ENCODE data around the gene CAMTA1.

Gene CAMTA1

GRCh38 chr1:6795661-6796060 lies 10.4 kb downstream of the CAMTA1 start:
- no peaks in the 10 kb centered on the region for H3K9me3 ChIP-seq (ENCODE audit: control insufficient read depth, low read length)
- peaks cover 3% of the 10 kb centered on the region for H3K4me1 ChIP-seq (ENCODE audit: control insufficient read depth, insufficient read depth, low read length)
- H3K27ac ChIP-seq (ENCODE audit: insufficient read depth, low read depth, low read length, poor library complexity, severe bottlenecking) = no peak overlapping the region
- no peak overlapping the region for H3K4me3 ChIP-seq (ENCODE audit: insufficient read depth, low read depth, low read length)
- WGBS, 2 experiments = 85 to 100% methylated on average over 2 of the region's 2 CpGs
- H3K36me3 ChIP-seq (ENCODE audit: control insufficient read depth, insufficient read depth, low read length) = no peaks in the 10 kb centered on the region
- H3K27me3 ChIP-seq (ENCODE audit: control insufficient read depth, insufficient read depth, low read length, poor library complexity, severe bottlenecking) = no peaks in the 10 kb centered on the region

DNA sequence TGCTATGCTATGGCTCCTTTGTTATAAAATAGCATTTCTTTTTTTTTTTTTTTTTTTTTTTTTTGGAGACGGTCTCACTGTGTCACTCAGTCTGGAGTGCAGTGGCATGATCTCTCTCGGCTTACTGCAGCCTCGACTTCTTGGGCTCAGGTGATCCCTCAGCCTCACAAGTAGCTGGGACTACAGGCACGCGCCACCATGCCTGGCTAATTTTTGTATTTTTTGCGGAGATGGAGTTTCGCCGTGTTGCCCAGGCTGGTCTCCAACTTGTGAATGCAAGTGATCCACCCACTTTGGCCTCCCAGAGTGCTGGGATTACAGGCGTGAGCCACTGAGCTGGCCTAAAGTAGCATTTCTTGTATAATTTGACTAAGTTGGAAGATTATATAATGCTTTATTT lies 10.8 kb downstream of the CAMTA1 start:
- Histone ChIP-seq H3K9me3 (ENCODE audit: control insufficient read depth, low read length) (no peaks in the 10 kb centered on the region), H3K4me3 (ENCODE audit: insufficient read depth, low read depth, low read length) (no peak overlapping the region), H3K27me3 (ENCODE audit: control insufficient read depth, insufficient read depth, low read length, poor library complexity, severe bottlenecking) (no peaks in the 10 kb centered on the region), H3K4me1 (ENCODE audit: control insufficient read depth, insufficient read depth, low read length) (peaks cover 3% of the 10 kb centered on the region), H3K36me3 (ENCODE audit: control insufficient read depth, insufficient read depth, low read length) (no peaks in the 10 kb centered on the region), H3K27ac (ENCODE audit: insufficient read depth, low read depth, low read length, poor library complexity, severe bottlenecking) (no peak overlapping the region)
- 85% methylated on average over 9 of the region's 9 CpGs for WGBS, 2 experiments

GRCh38 chr1:6799499-6799898 lies 14.2 kb downstream of the CAMTA1 start:
- H3K4me1 ChIP-seq (ENCODE audit: control insufficient read depth, insufficient read depth, low read length) = peaks cover 3% of the 10 kb centered on the region
- no peak overlapping the region for H3K27ac ChIP-seq (ENCODE audit: insufficient read depth, low read depth, low read length, poor library complexity, severe bottlenecking)
- 89 to 93% methylated on average over 2 of the region's 4 CpGs for WGBS, 2 experiments

DNA sequence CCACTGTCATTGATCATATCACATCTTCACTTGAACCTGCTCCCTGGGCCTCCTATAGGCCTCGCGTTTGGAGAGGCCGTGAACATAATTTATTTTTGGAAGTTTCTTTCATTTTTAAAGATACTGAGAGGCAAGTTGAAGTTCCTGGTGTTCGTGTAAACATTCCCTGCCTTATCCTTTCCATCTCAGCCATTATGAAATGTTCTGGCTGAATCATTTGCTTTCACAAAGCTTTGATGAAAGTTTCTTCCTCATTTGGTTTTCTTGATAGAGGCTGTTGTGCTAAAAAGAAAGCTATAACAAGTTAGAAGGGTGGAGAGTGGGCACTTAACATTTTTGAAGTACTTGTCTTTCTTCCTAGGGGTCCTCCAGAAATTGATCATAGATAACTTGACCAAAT lies 15.5 kb downstream of the CAMTA1 start:
- Histone ChIP-seq H3K4me1 (ENCODE audit: control insufficient read depth, insufficient read depth, low read length) (peaks cover 3% of the 10 kb centered on the region), H3K27me3 (ENCODE audit: control insufficient read depth, insufficient read depth, low read length, poor library complexity, severe bottlenecking) (no peaks in the 10 kb centered on the region), H3K27ac (ENCODE audit: insufficient read depth, low read depth, low read length, poor library complexity, severe bottlenecking) (no peak overlapping the region), H3K9me3 (ENCODE audit: control insufficient read depth, low read length) (no peaks in the 10 kb centered on the region), H3K4me3 (ENCODE audit: insufficient read depth, low read depth, low read length) (no peak overlapping the region), H3K36me3 (ENCODE audit: control insufficient read depth, insufficient read depth, low read length) (no peaks in the 10 kb centered on the region)
- 91 to 92% methylated on average over 4 of the region's 4 CpGs for WGBS, 2 experiments

More at GRCh38 chr1:6799499-6799898, 14.2 kb downstream of the CAMTA1 start:
- H3K9me3 ChIP-seq (ENCODE audit: control insufficient read depth, low read length) = no peaks in the 10 kb centered on the region
- H3K4me3 ChIP-seq (ENCODE audit: insufficient read depth, low read depth, low read length) = no peak overlapping the region
- H3K36me3 ChIP-seq (ENCODE audit: control insufficient read depth, insufficient read depth, low read length) = no peaks in the 10 kb centered on the region
- H3K27me3 ChIP-seq (ENCODE audit: control insufficient read depth, insufficient read depth, low read length, poor library complexity, severe bottlenecking) = no peaks in the 10 kb centered on the region

DNA sequence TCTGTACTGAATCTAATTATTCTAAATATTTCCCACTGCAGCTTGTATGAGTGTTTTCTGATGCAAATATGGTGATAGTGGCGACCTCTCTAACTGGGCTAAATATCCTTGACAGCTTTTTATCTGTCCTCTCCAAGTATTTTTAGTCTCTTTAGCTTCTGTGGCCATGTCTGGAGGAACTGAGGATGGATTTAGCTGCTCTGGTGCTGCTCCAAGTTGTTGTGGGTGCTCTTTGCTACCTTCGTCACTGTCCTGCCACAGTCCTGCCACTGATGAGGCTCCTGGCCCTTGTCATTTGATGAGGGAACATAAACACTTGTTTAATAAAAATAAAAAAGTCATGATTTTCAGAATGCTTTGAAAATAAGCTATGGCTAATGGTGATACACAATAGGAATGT lies 15.9 kb downstream of the CAMTA1 start:
- H3K36me3 ChIP-seq (ENCODE audit: control insufficient read depth, insufficient read depth, low read length) = no peaks in the 10 kb centered on the region
- H3K9me3 ChIP-seq (ENCODE audit: control insufficient read depth, low read length) = no peaks in the 10 kb centered on the region
- no peak overlapping the region for H3K4me3 ChIP-seq (ENCODE audit: insufficient read depth, low read depth, low read length)
- H3K27me3 ChIP-seq (ENCODE audit: control insufficient read depth, insufficient read depth, low read length, poor library complexity, severe bottlenecking) = no peaks in the 10 kb centered on the region
- WGBS, 2 experiments = 79 to 93% methylated on average over 2 of the region's 2 CpGs
- H3K27ac ChIP-seq (ENCODE audit: insufficient read depth, low read depth, low read length, poor library complexity, severe bottlenecking) = no peak overlapping the region
- peaks cover under 1% of the 10 kb centered on the region for H3K4me1 ChIP-seq (ENCODE audit: control insufficient read depth, insufficient read depth, low read length)

DNA sequence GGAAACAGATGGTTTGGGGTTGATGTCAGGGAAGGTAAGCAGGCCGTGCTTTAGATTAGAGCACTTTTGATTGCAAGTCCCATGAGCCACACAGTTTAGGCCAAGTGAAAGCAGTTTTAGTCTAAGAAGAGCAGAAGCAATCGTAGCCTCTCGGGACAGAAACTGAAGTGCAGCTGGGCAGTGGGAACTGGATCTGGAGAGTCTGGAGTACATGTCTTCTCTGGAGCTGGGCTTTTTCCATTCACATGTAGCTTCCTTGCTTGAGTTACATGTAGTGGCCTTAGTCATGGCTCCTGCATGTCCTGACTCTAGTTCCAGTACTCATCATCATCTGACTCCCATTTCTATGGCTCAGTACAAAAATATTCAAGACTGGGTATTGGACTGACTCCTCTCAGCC lies 16.7 kb downstream of the CAMTA1 start:
- WGBS, 2 experiments = 93 to 97% methylated on average over 3 of the region's 3 CpGs
- H3K36me3 ChIP-seq (ENCODE audit: control insufficient read depth, insufficient read depth, low read length) = no peaks in the 10 kb centered on the region
- H3K27ac ChIP-seq (ENCODE audit: insufficient read depth, low read depth, low read length, poor library complexity, severe bottlenecking) = no peak overlapping the region
- no peaks in the 10 kb centered on the region for H3K4me1 ChIP-seq (ENCODE audit: control insufficient read depth, insufficient read depth, low read length)
- H3K27me3 ChIP-seq (ENCODE audit: control insufficient read depth, insufficient read depth, low read length, poor library complexity, severe bottlenecking) = no peaks in the 10 kb centered on the region
- no peaks in the 10 kb centered on the region for H3K9me3 ChIP-seq (ENCODE audit: control insufficient read depth, low read length)
- H3K4me3 ChIP-seq (ENCODE audit: insufficient read depth, low read depth, low read length) = no peak overlapping the region

DNA sequence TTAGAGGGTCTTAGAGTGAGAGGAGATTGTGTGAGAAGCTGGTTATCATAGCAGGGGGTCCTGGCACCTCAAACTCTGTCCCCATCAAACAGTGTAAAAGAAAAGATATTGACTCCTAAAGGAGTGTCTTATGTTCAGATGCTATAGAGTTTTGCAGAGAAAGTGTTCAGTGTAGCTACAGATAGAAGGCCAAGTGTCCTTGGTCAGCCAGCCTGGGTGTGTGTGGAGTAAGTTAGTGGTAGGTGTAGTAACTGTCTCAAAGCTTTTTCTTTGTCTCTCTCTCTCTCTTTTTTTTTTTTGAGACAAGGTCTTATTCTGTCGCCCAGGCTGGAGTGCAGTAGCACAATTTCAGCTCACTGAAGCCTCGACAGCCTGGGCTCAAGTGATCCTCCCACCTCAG lies 17.2 kb downstream of the CAMTA1 start:
- Histone ChIP-seq H3K27ac (ENCODE audit: insufficient read depth, low read depth, low read length, poor library complexity, severe bottlenecking) (no peak overlapping the region), H3K4me1 (ENCODE audit: control insufficient read depth, insufficient read depth, low read length) (no peaks in the 10 kb centered on the region), H3K27me3 (ENCODE audit: control insufficient read depth, insufficient read depth, low read length, poor library complexity, severe bottlenecking) (no peaks in the 10 kb centered on the region), H3K9me3 (ENCODE audit: control insufficient read depth, low read length) (no peaks in the 10 kb centered on the region), H3K36me3 (ENCODE audit: control insufficient read depth, insufficient read depth, low read length) (no peaks in the 10 kb centered on the region), H3K4me3 (ENCODE audit: insufficient read depth, low read depth, low read length) (no peak overlapping the region)
- 86 to 88% methylated on average over 2 of the region's 2 CpGs for WGBS, 2 experiments

DNA sequence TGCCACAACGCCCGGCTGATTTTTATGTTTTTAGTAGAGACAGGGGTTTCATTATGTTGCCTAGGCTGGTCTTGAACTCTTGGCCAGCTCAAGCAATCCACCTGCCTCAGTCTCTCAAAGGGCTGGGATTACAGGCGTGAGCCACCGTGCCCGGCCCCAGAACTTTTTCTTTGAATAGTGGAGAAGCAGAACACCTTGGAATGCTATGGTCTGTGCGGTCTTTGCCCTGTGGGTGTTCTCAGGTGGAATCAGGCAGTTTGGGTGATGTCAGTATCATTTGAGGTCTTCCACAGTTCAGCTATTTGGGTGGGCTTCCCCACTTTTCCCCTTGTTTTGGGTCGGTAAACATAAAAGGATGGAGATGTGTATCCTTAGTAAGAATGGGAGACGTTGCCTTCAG lies 17.6 kb downstream of the CAMTA1 start:
- Histone ChIP-seq H3K27ac (ENCODE audit: insufficient read depth, low read depth, low read length, poor library complexity, severe bottlenecking) (no peak overlapping the region), H3K36me3 (ENCODE audit: control insufficient read depth, insufficient read depth, low read length) (no peaks in the 10 kb centered on the region), H3K4me3 (ENCODE audit: insufficient read depth, low read depth, low read length) (no peak overlapping the region), H3K9me3 (ENCODE audit: control insufficient read depth, low read length) (no peaks in the 10 kb centered on the region), H3K27me3 (ENCODE audit: control insufficient read depth, insufficient read depth, low read length, poor library complexity, severe bottlenecking) (no peaks in the 10 kb centered on the region), H3K4me1 (ENCODE audit: control insufficient read depth, insufficient read depth, low read length) (peaks cover 1% of the 10 kb centered on the region)
- WGBS, 2 experiments = 90 to 94% methylated on average over 8 of the region's 8 CpGs

- H3K27me3 ChIP-seq (ENCODE audit: control insufficient read depth, insufficient read depth, low read length, poor library complexity, severe bottlenecking) = no peaks in the 10 kb centered on the region
- peaks cover 4% of the 10 kb centered on the region for H3K4me1 ChIP-seq (ENCODE audit: control insufficient read depth, insufficient read depth, low read length)
- H3K9me3 ChIP-seq (ENCODE audit: control insufficient read depth, low read length) = no peaks in the 10 kb centered on the region
- H3K27ac ChIP-seq (ENCODE audit: insufficient read depth, low read depth, low read length, poor library complexity, severe bottlenecking) = no peak overlapping the region
- H3K36me3 ChIP-seq (ENCODE audit: control insufficient read depth, insufficient read depth, low read length) = no peaks in the 10 kb centered on the region
- 94 to 98% methylated on average over 2 of the region's 2 CpGs for WGBS, 2 experiments
- H3K4me3 ChIP-seq (ENCODE audit: insufficient read depth, low read depth, low read length) = no peak overlapping the region
These were observed 18.1 kb downstream of the CAMTA1 start for GRCh38 chr1:6803357-6803756.

GRCh38 chr1:6805004-6805416 lies 19.8 kb downstream of the CAMTA1 start:
- no peaks in the 10 kb centered on the region for H3K36me3 ChIP-seq (ENCODE audit: control insufficient read depth, insufficient read depth, low read length)
- H3K9me3 ChIP-seq (ENCODE audit: control insufficient read depth, low read length) = no peaks in the 10 kb centered on the region
- H3K27me3 ChIP-seq (ENCODE audit: control insufficient read depth, insufficient read depth, low read length, poor library complexity, severe bottlenecking) = no peaks in the 10 kb centered on the region
- H3K4me3 ChIP-seq (ENCODE audit: insufficient read depth, low read depth, low read length) = no peak overlapping the region
- no peak overlapping the region for H3K27ac ChIP-seq (ENCODE audit: insufficient read depth, low read depth, low read length, poor library complexity, severe bottlenecking)
- 100% methylated on average over 1 of the region's 1 CpG for WGBS, 2 experiments
- peaks cover 4% of the 10 kb centered on the region for H3K4me1 ChIP-seq (ENCODE audit: control insufficient read depth, insufficient read depth, low read length)

DNA sequence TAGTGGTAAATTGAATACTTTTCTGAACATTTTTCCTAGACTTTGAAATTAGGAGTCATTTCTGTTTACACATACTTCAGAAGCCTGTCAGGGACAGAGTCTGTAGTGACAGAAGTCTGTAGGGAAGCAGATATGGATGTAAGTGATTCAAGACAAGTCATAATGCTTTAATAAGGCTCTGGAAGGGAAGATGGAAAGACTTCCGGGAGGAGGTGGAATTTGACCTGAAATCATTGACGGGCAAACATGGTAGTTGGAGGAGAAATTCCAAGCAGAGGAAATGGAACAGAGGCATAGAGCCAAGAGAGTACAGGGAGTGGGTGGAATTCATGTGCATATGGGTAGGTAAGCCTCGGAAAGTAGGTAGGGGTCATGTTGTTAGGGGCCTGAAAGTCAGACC lies 22.5 kb downstream of the CAMTA1 start:
- Histone ChIP-seq H3K27ac (ENCODE audit: insufficient read depth, low read depth, low read length, poor library complexity, severe bottlenecking) (no peak overlapping the region), H3K27me3 (ENCODE audit: control insufficient read depth, insufficient read depth, low read length, poor library complexity, severe bottlenecking) (no peaks in the 10 kb centered on the region), H3K9me3 (ENCODE audit: control insufficient read depth, low read length) (no peaks in the 10 kb centered on the region), H3K36me3 (ENCODE audit: control insufficient read depth, insufficient read depth, low read length) (no peaks in the 10 kb centered on the region), H3K4me3 (ENCODE audit: insufficient read depth, low read depth, low read length) (no peak overlapping the region), H3K4me1 (ENCODE audit: control insufficient read depth, insufficient read depth, low read length) (peaks cover 4% of the 10 kb centered on the region)
- 91% methylated on average over 3 of the region's 3 CpGs for WGBS, 2 experiments
